Esophagus muscularis mucosa (tissue), 4 donors: ENCODE measurements around the gene LCN15.

ENCODE experiments used
- EP300 ChIP-seq: sonication (generic); formaldehyde crosslinking; IDR thresholded peaks from one replicate; pipeline ENCODE4 v1.6.1; 2017; ENCODE audit warnings: antibody characterized with exemption
- POLR2A ChIP-seq: fragments of 450-650 bp; IDR thresholded peaks from one replicate; pipeline ENCODE4 v1.6.1; 2017; ENCODE audit warnings: antibody characterized with exemption, moderate library complexity, mild to moderate bottlenecking, low read depth
- POLR2AphosphoS5 ChIP-seq, 2 donors: sonication (generic); formaldehyde crosslinking; IDR thresholded peaks; one replicate each; pipeline ENCODE4 v1.6.1; 2017; ENCODE audit warnings: antibody characterized with exemption in 2 of 2
- TF ChIP-seq, protein P1 (sequence below), 3 experiments: fragments of 200-600 bp in 2 of 3; fragments of 450-650 bp in 1 of 3; sonication (generic) in 2 of 3; IDR thresholded peaks; one replicate each; pipeline ENCODE4 v1.5.1; 2017 to 2019; ENCODE audit warnings: antibody characterized with exemption in 3 of 3, mild to moderate bottlenecking in 2 of 3, moderate library complexity in 1 of 3

DNA sequence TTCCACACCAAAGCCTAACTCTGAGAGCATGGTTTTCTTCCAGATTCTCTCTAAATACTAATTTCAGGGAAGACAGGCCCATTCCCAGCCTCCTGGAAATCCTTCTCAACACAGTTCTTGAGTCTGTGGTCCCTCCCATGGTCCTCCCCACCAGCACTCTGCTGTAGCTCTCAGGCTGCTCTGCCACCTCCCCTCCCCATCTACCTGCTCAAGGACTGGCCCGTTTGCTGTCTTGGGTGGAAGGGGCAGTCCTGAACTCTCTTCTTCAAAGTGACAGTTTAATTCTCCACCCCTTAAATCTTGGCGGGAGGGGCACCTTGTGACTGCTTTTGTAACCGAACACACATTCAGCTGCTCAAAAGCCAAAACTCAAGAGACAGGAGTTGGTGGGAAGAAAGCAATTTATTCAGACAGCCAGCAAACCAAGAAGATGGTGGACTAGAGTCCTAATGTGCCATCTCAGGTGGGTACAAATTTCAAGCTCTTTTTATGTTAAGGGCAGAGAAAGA, 7.6 kb upstream of the LCN15 start:
- TF ChIP-seq POLR2AphosphoS5 (IDR thresholded peaks at IDR 0.05), result no peak
- TF ChIP-seq, protein P1, sequence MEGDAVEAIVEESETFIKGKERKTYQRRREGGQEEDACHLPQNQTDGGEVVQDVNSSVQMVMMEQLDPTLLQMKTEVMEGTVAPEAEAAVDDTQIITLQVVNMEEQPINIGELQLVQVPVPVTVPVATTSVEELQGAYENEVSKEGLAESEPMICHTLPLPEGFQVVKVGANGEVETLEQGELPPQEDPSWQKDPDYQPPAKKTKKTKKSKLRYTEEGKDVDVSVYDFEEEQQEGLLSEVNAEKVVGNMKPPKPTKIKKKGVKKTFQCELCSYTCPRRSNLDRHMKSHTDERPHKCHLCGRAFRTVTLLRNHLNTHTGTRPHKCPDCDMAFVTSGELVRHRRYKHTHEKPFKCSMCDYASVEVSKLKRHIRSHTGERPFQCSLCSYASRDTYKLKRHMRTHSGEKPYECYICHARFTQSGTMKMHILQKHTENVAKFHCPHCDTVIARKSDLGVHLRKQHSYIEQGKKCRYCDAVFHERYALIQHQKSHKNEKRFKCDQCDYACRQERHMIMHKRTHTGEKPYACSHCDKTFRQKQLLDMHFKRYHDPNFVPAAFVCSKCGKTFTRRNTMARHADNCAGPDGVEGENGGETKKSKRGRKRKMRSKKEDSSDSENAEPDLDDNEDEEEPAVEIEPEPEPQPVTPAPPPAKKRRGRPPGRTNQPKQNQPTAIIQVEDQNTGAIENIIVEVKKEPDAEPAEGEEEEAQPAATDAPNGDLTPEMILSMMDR (IDR thresholded peaks at IDR 0.05), result no peak
- TF ChIP-seq POLR2A, result no peak
- TF ChIP-seq EP300, result no peak
